Liver (tissue), 9 donors: Measurements from ENCODE around the gene CEP63. TPM values are rescaled to one million over a fixed set of nuclear protein-coding genes. Genes with fewer than 3 reads are reported as not detected.

Experiments
- DNase-seq: peaks from one replicate; pipeline ENCODE4 v3.0.0-alpha.2; 2017; ENCODE audit warnings: low spot score
- H3K27ac ChIP-seq, 2 donors: one replicate each; pipeline ENCODE4 v1.7.0; 2013; ENCODE audit warnings: inconsistent platforms in 2 of 2, low read length in 2 of 2, control low read depth in 1 of 2, low read depth in 1 of 2, mild to moderate bottlenecking in 1 of 2
- H3K27me3 ChIP-seq, 4 donors: one replicate each; pipeline versions ENCODE4 v1.6.1 to v1.7.0; 2013; ENCODE audit warnings: low read length in 3 of 4, inconsistent platforms in 1 of 4, mild to moderate bottlenecking in 1 of 4, moderate library complexity in 1 of 4; ENCODE audit not compliant: control insufficient read depth in 4 of 4, insufficient read depth in 4 of 4
- H3K36me3 ChIP-seq, 4 donors: one replicate each; pipeline versions ENCODE4 v1.6.1 to v1.7.0; 2013; ENCODE audit warnings: low read length in 3 of 4, mild to moderate bottlenecking in 3 of 4, low read depth in 1 of 4, moderate library complexity in 1 of 4; ENCODE audit not compliant: control insufficient read depth in 4 of 4, insufficient read depth in 3 of 4
- H3K4me1 ChIP-seq, 4 donors: one replicate each; pipeline versions ENCODE4 v1.6.1 to v1.7.0; 2013; ENCODE audit warnings: low read length in 3 of 4, mild to moderate bottlenecking in 3 of 4, moderate library complexity in 1 of 4; ENCODE audit not compliant: control insufficient read depth in 4 of 4, insufficient read depth in 4 of 4
- H3K4me3 ChIP-seq, 3 donors: one replicate each; pipeline versions ENCODE4 v1.6.1 to v1.7.0; 2013; ENCODE audit warnings: low read length in 3 of 3, control low read depth in 1 of 3, low read depth in 1 of 3, mild to moderate bottlenecking in 1 of 3
- H3K9ac ChIP-seq, 2 donors: one replicate each; pipeline ENCODE4 v1.7.0; 2013; ENCODE audit warnings: low read length in 2 of 2, mild to moderate bottlenecking in 2 of 2, moderate library complexity in 2 of 2, control low read depth in 1 of 2, low read depth in 1 of 2
- H3K9me3 ChIP-seq, 4 donors: one replicate each; pipeline versions ENCODE4 v1.6.1 to v1.7.0; 2013; ENCODE audit warnings: low read length in 3 of 4; ENCODE audit not compliant: control insufficient read depth in 4 of 4
- ATF3 ChIP-seq: IDR thresholded peaks from 2 replicates; pipeline ENCODE4 v1.6.1; 2016; ENCODE audit warnings: antibody characterized with exemption
- CTCF ChIP-seq: fragments of 150-350 bp; IDR thresholded peaks from 2 replicates; pipeline ENCODE4 v1.5.1; 2017; ENCODE audit warnings: improper control_type of control experiment, low read depth, low read length; ENCODE audit not compliant: missing input control
- EGR1 ChIP-seq, 2 donors: IDR thresholded peaks; 2 replicates each; pipeline ENCODE4 v1.6.1; 2016 to 2018; ENCODE audit warnings: antibody characterized with exemption in 2 of 2, low read depth in 2 of 2
- FOXA1 ChIP-seq: IDR thresholded peaks from 2 replicates; pipeline ENCODE4 v1.6.1; 2016; ENCODE audit warnings: antibody characterized with exemption
- FOXA2 ChIP-seq: IDR thresholded peaks from 2 replicates; pipeline ENCODE4 v1.6.1; 2016; ENCODE audit warnings: antibody characterized with exemption
- GABPA ChIP-seq, 2 donors: IDR thresholded peaks in 1 of 2; conservative IDR thresholded peaks in 1 of 2; 2 replicates each; pipeline ENCODE4 v1.6.1; 2016; ENCODE audit warnings: antibody characterized with exemption in 2 of 2, mild to moderate bottlenecking in 1 of 2, moderate library complexity in 1 of 2
- HNF4A ChIP-seq, 2 donors: conservative IDR thresholded peaks; 2 replicates each; pipeline ENCODE4 v1.6.1; 2016; ENCODE audit warnings: antibody characterized with exemption in 2 of 2, mild to moderate bottlenecking in 2 of 2
- HNF4G ChIP-seq: IDR thresholded peaks from 2 replicates; pipeline ENCODE4 v1.6.1; 2016; ENCODE audit warnings: antibody characterized with exemption
- JUND ChIP-seq, 2 donors: IDR thresholded peaks; 2 replicates each; pipeline ENCODE4 v1.6.1; 2016; ENCODE audit warnings: antibody characterized with exemption in 2 of 2
- MAX ChIP-seq: IDR thresholded peaks from 2 replicates; pipeline ENCODE4 v1.6.1; 2016; ENCODE audit warnings: antibody characterized with exemption
- NR2F2 ChIP-seq: IDR thresholded peaks from 2 replicates; pipeline ENCODE4 v1.6.1; 2016; ENCODE audit warnings: antibody characterized with exemption
- RAD21 ChIP-seq, 2 donors: IDR thresholded peaks; 2 replicates each; pipeline ENCODE4 v1.6.1; 2016; ENCODE audit warnings: antibody characterized with exemption in 2 of 2, mild to moderate bottlenecking in 2 of 2
- REST ChIP-seq: IDR thresholded peaks from 2 replicates; pipeline ENCODE4 v1.6.1; 2016; ENCODE audit warnings: antibody characterized with exemption, mild to moderate bottlenecking
- RXRA ChIP-seq, 2 donors: IDR thresholded peaks; 2 replicates each; pipeline ENCODE4 v1.6.1; 2017 to 2018; ENCODE audit warnings: antibody characterized with exemption in 2 of 2, mild to moderate bottlenecking in 1 of 2
- SP1 ChIP-seq: IDR thresholded peaks from 2 replicates; pipeline ENCODE4 v1.6.1; 2018; ENCODE audit warnings: antibody characterized with exemption, mild to moderate bottlenecking
- TAF1 ChIP-seq: conservative IDR thresholded peaks from 2 replicates; pipeline ENCODE4 v1.6.1; 2016; ENCODE audit warnings: antibody characterized with exemption, mild to moderate bottlenecking
- YY1 ChIP-seq: IDR thresholded peaks from 2 replicates; pipeline ENCODE4 v1.6.1; 2016; ENCODE audit warnings: antibody characterized with exemption, mild to moderate bottlenecking
- WGBS: extraction: QIAGEN DNeasy Blood & Tissue Kit; methylation state at CpG from one replicate; pipeline ENCODE4 v1.1.7; 2013; 5-methylcytosine and 5-hydroxymethylcytosine counted together
- polyA plus RNA-seq, 2 donors: library from polyadenylated mRNA; stranded (reverse) in 1 of 2; unstranded in 1 of 2; fragments of 200-250 nt in 1 of 2; fragments of >200 nt in 1 of 2; fragmentation: Nextera tagmentation in 1 of 2; extraction: Ambion mirVana in 1 of 2; gene quantifications; one replicate each; pipeline versions ENCODE4 v1.2.1 to v1.2.3, GENCODE V29; 2013 to 2015
- total RNA-seq, 2 donors: library from RNA; depleted of rRNA; stranded (reverse); fragments of >200 nt; gene quantifications; one replicate each; pipeline ENCODE4 v1.2.3, GENCODE V29; 2014
- donor health status: healthy.
- donor health status: healthy.
- donor health status: healthy.
- donor health status: healthy.
- donor health status: healthy.

CEP63 gene
- total and polyA plus RNA-seq, 4 donors, result 8.1 to 16.1 (median 12.7) TPM

- Histone ChIP-seq H3K36me3 (no peaks in the 10 kb centered on the region), H3K9me3 (no peaks in the 10 kb centered on the region), H3K27me3 (no peaks in the 10 kb centered on the region), H3K4me3 (no peak overlapping the region), H3K4me1 (no peaks in the 10 kb centered on the region), H3K9ac (no peak overlapping the region), H3K27ac (no peak overlapping the region)
- TF ChIP-seq HNF4G (no peak), RAD21 (IDR thresholded peaks at IDR 0.05) (no peak), EGR1 (IDR thresholded peaks at IDR 0.05; ENCODE audit: low read depth in 2 of 2) (no peak), NR2F2 (no peak), TAF1 (no peak), GABPA (IDR thresholded peaks at IDR 0.05 in 1 of 2, conservative IDR thresholded peaks at IDR 0.05 in 1 of 2) (no peak), RXRA (IDR thresholded peaks at IDR 0.05) (no peak), REST (no peak), YY1 (no peak)
- no peak for DNase-seq
- WGBS, result 86% methylated on average over 3 of the region's 3 CpGs
Observed at GRCh38 chr3:134576831-134577230, 91.0 kb downstream of the CEP63 start.

GRCh38 chr3:134579141-134579665, 93.3 kb downstream of the CEP63 start:
- no peaks in the 10 kb centered on the region for H3K27me3 ChIP-seq
- H3K36me3 ChIP-seq, result no peaks in the 10 kb centered on the region
- H3K4me1 ChIP-seq, result no peaks in the 10 kb centered on the region
- no peak for DNase-seq
- no peak overlapping the region for H3K9ac ChIP-seq
- no peaks in the 10 kb centered on the region for H3K9me3 ChIP-seq
- 69% methylated on average over 3 of the region's 3 CpGs for WGBS
- no peak overlapping the region for H3K27ac ChIP-seq
- no peak overlapping the region for H3K4me3 ChIP-seq
- TF ChIP-seq RAD21 (IDR thresholded peaks at IDR 0.05) (no peak), JUND (IDR thresholded peaks at IDR 0.05) (no peak), MAX (no peak)

- Histone ChIP-seq H3K36me3 (no peaks in the 10 kb centered on the region), H3K4me3 (no peak overlapping the region), H3K4me1 (no peaks in the 10 kb centered on the region), H3K9ac (no peak overlapping the region), H3K27ac (no peak overlapping the region), H3K9me3 (no peaks in the 10 kb centered on the region), H3K27me3 (no peaks in the 10 kb centered on the region)
- DNase-seq, result no peak
- TF ChIP-seq CTCF (no peak), NR2F2 (no peak), HNF4A (conservative IDR thresholded peaks at IDR 0.05) (no peak), FOXA1 (no peak), RXRA (IDR thresholded peaks at IDR 0.05) (no peak), ATF3 (no peak), HNF4G (no peak), YY1 (no peak), REST (no peak), FOXA2 (no peak), MAX (no peak), GABPA (IDR thresholded peaks at IDR 0.05 in 1 of 2, conservative IDR thresholded peaks at IDR 0.05 in 1 of 2) (no peak), TAF1 (no peak), JUND (IDR thresholded peaks at IDR 0.05) (no peak), SP1 (no peak)
Observed at GRCh38 chr3:134590766-134591165, 104.9 kb downstream of the CEP63 start.
